ENCODE measurements around the gene ZSWIM5. TPM values are rescaled to one million over a fixed set of nuclear protein-coding genes. Genes with fewer than 3 reads are reported as not detected.
"Not testable (repeated sequence)": the region's sequence is repeated elsewhere in the genome, so short reads cannot be mapped to it uniquely, and the experiment has no call there.

The ZSWIM5 gene
- total and polyA plus RNA-seq, 2 experiments from 2014 or later: 6.6 to 7.6 TPM

GRCh38 chr1:45116820-45117219, 89.6 kb downstream of the ZSWIM5 start:
- Histone ChIP-seq H3K9me3 (ENCODE audit: low read depth) (no peaks in the 10 kb centered on the region), H3K4me3 (no peak overlapping the region), H3K27ac (no peak overlapping the region), H3K4me1 (ENCODE audit: low read depth) (no peaks in the 10 kb centered on the region), H3K36me3 (no peaks in the 10 kb centered on the region), H3K27me3 (no peaks in the 10 kb centered on the region)
- DNase-seq (ENCODE audit: low read depth in 1 of 2, low spot score in 1 of 2): no peak
- no peak for TF ChIP-seq CTCF (IDR thresholded peaks at IDR 0.05; ENCODE audit: low read depth, low read length)

GRCh38 chr1:45116340-45116739, 90.1 kb downstream of the ZSWIM5 start:
- no peaks in the 10 kb centered on the region for H3K27me3 ChIP-seq
- H3K9me3 ChIP-seq (ENCODE audit: low read depth): no peaks in the 10 kb centered on the region
- no peak for TF ChIP-seq CTCF (IDR thresholded peaks at IDR 0.05; ENCODE audit: low read depth, low read length)

GRCh38 chr1:45115198-45115597, 91.2 kb downstream of the ZSWIM5 start:
- DNase-seq (ENCODE audit: low read depth in 1 of 2, low spot score in 1 of 2); H3K4me1 ChIP-seq (ENCODE audit: low read depth); H3K9me3 ChIP-seq (ENCODE audit: low read depth); H3K27ac ChIP-seq; H3K4me3 ChIP-seq; H3K27me3 ChIP-seq; H3K36me3 ChIP-seq: not testable (repeated sequence)

More at GRCh38 chr1:45116340-45116739, 90.1 kb downstream of the ZSWIM5 start:
- DNase-seq (ENCODE audit: low read depth in 1 of 2, low spot score in 1 of 2): no peak
- no peaks in the 10 kb centered on the region for H3K4me1 ChIP-seq (ENCODE audit: low read depth)
- no peak overlapping the region for H3K27ac ChIP-seq
- no peaks in the 10 kb centered on the region for H3K36me3 ChIP-seq
- no peak overlapping the region for H3K4me3 ChIP-seq

GRCh38 chr1:45112661-45113060, 93.7 kb downstream of the ZSWIM5 start:
- no peaks in the 10 kb centered on the region for H3K27me3 ChIP-seq
- no peaks in the 10 kb centered on the region for H3K4me1 ChIP-seq (ENCODE audit: low read depth)
- no peak for DNase-seq (ENCODE audit: low read depth in 1 of 2, low spot score in 1 of 2)
- no peak overlapping the region for H3K27ac ChIP-seq
- no peaks in the 10 kb centered on the region for H3K36me3 ChIP-seq
- H3K9me3 ChIP-seq (ENCODE audit: low read depth): no peaks in the 10 kb centered on the region
- H3K4me3 ChIP-seq: no peak overlapping the region
- TF ChIP-seq CTCF (IDR thresholded peaks at IDR 0.05; ENCODE audit: low read depth, low read length): no peak

- H3K4me1 ChIP-seq (ENCODE audit: low read depth): no peaks in the 10 kb centered on the region
- no peaks in the 10 kb centered on the region for H3K36me3 ChIP-seq
- no peak overlapping the region for H3K4me3 ChIP-seq
- no peaks in the 10 kb centered on the region for H3K9me3 ChIP-seq (ENCODE audit: low read depth)
- H3K27me3 ChIP-seq: no peaks in the 10 kb centered on the region
- TF ChIP-seq CTCF (IDR thresholded peaks at IDR 0.05; ENCODE audit: low read depth, low read length): no peak
- DNase-seq (ENCODE audit: low read depth in 1 of 2, low spot score in 1 of 2): no peak
- no peak overlapping the region for H3K27ac ChIP-seq
Observed at GRCh38 chr1:45111239-45111638, 95.2 kb downstream of the ZSWIM5 start.

- no peak for TF ChIP-seq CTCF (IDR thresholded peaks at IDR 0.05; ENCODE audit: low read depth, low read length)
- no peaks in the 10 kb centered on the region for H3K36me3 ChIP-seq
- H3K27me3 ChIP-seq: no peaks in the 10 kb centered on the region
- no peak overlapping the region for H3K27ac ChIP-seq
- H3K4me1 ChIP-seq (ENCODE audit: low read depth): no peaks in the 10 kb centered on the region
- no peak for DNase-seq (ENCODE audit: low read depth in 1 of 2, low spot score in 1 of 2)
- H3K4me3 ChIP-seq: no peak overlapping the region
- H3K9me3 ChIP-seq (ENCODE audit: low read depth): no peaks in the 10 kb centered on the region
Observed at GRCh38 chr1:45107782-45108181, 98.6 kb downstream of the ZSWIM5 start.

- not testable (repeated sequence) for H3K4me1 ChIP-seq (ENCODE audit: low read depth); H3K36me3 ChIP-seq; H3K27me3 ChIP-seq; DNase-seq (ENCODE audit: low read depth in 1 of 2, low spot score in 1 of 2); H3K9me3 ChIP-seq (ENCODE audit: low read depth); H3K27ac ChIP-seq; H3K4me3 ChIP-seq
Observed at GRCh38 chr1:45106864-45107263, 99.5 kb downstream of the ZSWIM5 start.

- H3K9me3 ChIP-seq (ENCODE audit: low read depth); H3K4me1 ChIP-seq (ENCODE audit: low read depth); H3K27ac ChIP-seq; DNase-seq (ENCODE audit: low read depth in 1 of 2, low spot score in 1 of 2); H3K4me3 ChIP-seq; H3K36me3 ChIP-seq; H3K27me3 ChIP-seq: not testable (repeated sequence)
Observed at GRCh38 chr1:45106156-45106545, 100.3 kb downstream of the ZSWIM5 start.

- H3K9me3 ChIP-seq (ENCODE audit: low read depth); DNase-seq (ENCODE audit: low read depth in 1 of 2, low spot score in 1 of 2); H3K36me3 ChIP-seq; H3K27ac ChIP-seq; H3K4me1 ChIP-seq (ENCODE audit: low read depth); H3K4me3 ChIP-seq; H3K27me3 ChIP-seq: not testable (repeated sequence)
Observed at GRCh38 chr1:45105486-45106155, 100.8 kb downstream of the ZSWIM5 start.
